ENCODE data around the gene DMPK.

Gene DMPK

DNA sequence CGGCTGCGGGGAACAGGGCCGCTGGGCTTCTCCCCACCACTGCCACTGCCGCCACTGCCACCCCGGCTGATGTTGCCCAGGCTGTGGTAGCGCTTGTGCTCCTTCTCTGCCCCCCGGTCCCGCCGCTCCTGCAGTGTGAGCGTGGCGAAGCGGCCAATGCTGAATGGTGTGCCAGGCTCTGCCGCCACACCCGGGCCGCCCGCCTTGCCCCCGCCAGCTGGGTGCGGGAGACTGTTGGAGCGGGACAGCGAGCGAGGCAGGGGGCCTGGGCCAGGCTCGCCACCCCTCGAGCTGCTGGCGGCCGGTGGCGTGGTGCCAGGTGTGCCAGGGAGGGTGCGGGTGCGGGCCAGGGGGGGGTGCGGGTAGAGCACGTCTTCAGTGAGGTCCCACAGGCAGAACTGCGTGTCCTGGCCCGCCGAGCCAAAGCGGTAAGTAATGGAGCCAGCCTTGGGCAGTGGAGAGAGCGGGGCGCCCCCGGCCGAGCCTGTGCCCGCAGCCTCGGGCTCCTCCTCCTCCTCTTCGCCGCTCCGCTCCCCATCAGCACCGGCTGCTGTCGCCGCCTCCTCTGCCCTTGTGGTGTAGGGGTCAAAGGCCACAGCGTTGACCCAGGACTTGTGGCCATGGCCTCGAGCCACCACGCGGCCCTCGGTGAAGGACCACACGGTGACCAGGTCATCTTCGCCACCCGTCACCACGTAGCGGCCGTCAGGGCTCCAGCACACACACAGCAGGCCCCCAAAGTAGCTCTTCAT lies 3.7 kb upstream of the DMPK start:
- no peak for DNase-seq (ENCODE audit: low read depth)
- TF ChIP-seq, protein P1, sequence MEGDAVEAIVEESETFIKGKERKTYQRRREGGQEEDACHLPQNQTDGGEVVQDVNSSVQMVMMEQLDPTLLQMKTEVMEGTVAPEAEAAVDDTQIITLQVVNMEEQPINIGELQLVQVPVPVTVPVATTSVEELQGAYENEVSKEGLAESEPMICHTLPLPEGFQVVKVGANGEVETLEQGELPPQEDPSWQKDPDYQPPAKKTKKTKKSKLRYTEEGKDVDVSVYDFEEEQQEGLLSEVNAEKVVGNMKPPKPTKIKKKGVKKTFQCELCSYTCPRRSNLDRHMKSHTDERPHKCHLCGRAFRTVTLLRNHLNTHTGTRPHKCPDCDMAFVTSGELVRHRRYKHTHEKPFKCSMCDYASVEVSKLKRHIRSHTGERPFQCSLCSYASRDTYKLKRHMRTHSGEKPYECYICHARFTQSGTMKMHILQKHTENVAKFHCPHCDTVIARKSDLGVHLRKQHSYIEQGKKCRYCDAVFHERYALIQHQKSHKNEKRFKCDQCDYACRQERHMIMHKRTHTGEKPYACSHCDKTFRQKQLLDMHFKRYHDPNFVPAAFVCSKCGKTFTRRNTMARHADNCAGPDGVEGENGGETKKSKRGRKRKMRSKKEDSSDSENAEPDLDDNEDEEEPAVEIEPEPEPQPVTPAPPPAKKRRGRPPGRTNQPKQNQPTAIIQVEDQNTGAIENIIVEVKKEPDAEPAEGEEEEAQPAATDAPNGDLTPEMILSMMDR (IDR thresholded peaks at IDR 0.05; ENCODE audit: low read depth, low read length, missing control alignments) = no peak
- H3K4me3 ChIP-seq (ENCODE audit: low read depth, low read length) = no peak overlapping the region

GRCh38 chr19:45785097-45785496 lies 2.8 kb upstream of the DMPK start:
- no peak for DNase-seq (ENCODE audit: low read depth)
- TF ChIP-seq, protein P1 (IDR thresholded peaks at IDR 0.05; ENCODE audit: low read depth, low read length, missing control alignments) = no peak
- H3K4me3 ChIP-seq (ENCODE audit: low read depth, low read length) = no peak overlapping the region

DNA sequence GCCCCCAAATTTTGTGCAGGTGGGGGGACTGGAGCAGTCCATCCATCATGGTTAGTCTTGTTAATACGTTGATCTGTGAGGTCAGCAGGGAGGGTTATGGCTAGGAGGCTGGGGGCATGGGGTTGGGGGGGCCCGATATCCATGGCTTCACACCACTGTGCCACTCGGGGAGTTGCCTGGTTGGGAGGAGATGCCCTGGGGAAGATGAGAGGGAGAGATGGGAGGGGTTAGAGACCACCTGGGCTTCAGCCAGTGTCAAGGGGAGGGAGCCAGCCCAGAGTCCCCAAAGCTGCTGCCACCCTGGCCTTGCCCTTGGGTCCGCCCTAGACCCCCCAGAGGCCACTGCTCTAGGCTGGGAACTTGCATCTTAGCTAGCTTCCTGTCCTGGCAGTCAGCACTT lies 1.8 kb upstream of the DMPK start:
- TF ChIP-seq, protein P1 (IDR thresholded peaks at IDR 0.05; ENCODE audit: low read depth, low read length, missing control alignments) = no peak
- no peak overlapping the region for H3K4me3 ChIP-seq (ENCODE audit: low read depth, low read length)
- no peak for DNase-seq (ENCODE audit: low read depth)

GRCh38 chr19:45782820-45783785 lies 813 bp upstream of the DMPK start:
- DNase-seq (ENCODE audit: low read depth) = no peak
- TF ChIP-seq, protein P1 (IDR thresholded peaks at IDR 0.05; ENCODE audit: low read depth, low read length, missing control alignments) = no peak
- no peak overlapping the region for H3K4me3 ChIP-seq (ENCODE audit: low read depth, low read length)

- no peak overlapping the region for H3K4me3 ChIP-seq (ENCODE audit: low read depth, low read length)
- TF ChIP-seq, protein P1 (IDR thresholded peaks at IDR 0.05; ENCODE audit: low read depth, low read length, missing control alignments) = no peak
- DNase-seq (ENCODE audit: low read depth) = no peak
Measured at GRCh38 chr19:45781214-45782161, 802 bp downstream of the DMPK start.

DNA sequence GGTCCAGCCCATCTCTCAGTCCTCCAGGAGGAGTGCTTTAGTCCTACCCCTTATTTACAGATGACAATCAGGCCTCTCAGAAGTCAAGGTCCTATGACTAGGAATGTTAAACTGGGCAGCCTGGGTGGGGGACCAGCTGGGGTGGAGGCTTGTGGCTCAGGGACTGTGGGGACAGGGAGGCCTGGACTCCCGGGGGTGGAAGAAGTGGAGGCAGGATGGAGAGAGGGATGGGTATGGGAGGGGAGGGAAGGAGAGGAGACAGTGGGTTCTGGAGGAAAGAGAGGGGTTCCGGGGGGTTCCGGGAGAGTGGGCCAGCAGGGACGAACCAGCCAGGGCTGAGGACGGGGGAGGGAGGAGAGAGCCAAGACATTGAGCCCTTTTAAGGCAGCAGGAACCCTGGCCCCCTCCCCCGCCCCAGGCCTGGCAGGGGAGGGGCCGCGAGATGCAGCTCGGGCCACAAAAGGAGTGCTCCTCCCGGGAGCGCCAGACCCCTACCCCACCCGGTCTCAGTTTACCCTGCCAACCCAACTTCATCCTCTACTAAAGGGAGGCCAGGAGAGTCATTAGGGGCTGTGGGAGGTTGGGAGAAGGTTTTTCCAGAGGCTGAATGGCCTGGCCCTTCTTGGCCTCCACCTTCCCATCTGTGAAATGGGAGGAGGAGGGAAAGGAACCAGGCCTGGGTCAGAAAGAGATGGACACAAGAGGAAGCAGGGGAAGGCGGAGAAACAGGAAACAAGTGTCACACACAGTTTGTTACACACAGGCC lies 1.7 kb downstream of the DMPK start:
- H3K4me3 ChIP-seq (ENCODE audit: low read depth, low read length) = no peak overlapping the region
- TF ChIP-seq, protein P1 (IDR thresholded peaks at IDR 0.05; ENCODE audit: low read depth, low read length, missing control alignments) = no peak
- no peak for DNase-seq (ENCODE audit: low read depth)
